Hippocampal formation (tissue), 2 donors: ENCODE data around the gene KCNK4.

Experiments used
- DNase-seq, 2 donors: peaks; one replicate each; lab custom pipeline; 2025; lab: John Stamatoyannopoulos, UW

KCNK4 gene

GRCh38 chr11:64253481-64253880 lies 37.6 kb upstream of the KCNK4 start:
- DNase-seq = peak; percentile 29 to 30

DNA sequence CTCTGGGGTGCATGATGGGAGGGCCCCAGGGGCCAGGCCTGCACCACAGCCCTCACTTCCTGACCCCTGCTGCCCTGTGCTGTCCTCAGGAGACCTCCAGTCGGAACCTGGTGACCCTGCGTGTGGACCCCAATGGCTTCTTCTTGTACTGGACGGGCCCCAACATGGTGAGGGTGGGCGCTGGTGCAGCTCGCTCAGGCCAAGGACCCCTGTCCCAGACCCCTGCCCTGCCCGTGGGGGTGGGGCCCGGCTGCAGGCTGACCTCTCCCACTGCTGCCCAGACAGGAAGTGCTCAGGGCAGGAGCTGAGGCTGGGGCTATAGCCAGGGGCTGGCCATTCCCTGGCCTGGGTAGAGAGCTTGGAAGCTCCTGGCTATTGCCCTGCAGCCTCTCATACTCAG lies 36.8 kb upstream of the KCNK4 start:
- no peak for DNase-seq

- no peak for DNase-seq
These were observed 35.7 kb upstream of the KCNK4 start for GRCh38 chr11:64255135-64256128.

GRCh38 chr11:64256300-64256699 lies 34.8 kb upstream of the KCNK4 start:
- DNase-seq = no peak

- no peak for DNase-seq
These were observed 32.7 kb upstream of the KCNK4 start for GRCh38 chr11:64258356-64258755.

DNA sequence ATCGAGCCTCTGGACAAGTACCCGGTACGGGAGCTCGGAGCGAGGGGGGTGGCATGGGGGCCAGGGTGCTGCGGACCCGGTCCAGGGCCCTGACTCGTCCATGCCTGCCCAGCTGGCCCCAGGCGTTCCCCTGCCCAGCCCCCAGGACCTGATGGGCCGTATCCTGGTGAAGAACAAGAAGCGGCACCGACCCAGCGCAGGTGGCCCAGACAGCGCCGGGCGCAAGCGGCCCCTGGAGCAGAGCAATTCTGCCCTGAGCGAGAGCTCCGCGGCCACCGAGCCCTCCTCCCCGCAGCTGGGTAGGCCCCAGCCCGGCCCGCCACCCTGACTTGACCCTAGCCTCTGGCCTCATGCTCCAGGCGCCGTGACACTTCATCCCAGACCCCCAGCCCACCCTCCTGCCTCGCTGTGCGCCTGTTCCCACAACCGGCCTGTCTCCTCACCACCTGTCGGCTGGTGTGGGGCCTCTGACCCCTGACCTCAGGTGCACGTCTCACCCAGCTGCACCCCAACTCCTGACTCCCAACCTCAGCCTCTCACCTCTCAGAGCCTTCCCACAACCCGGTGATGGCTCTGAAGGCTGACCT lies 32.1 kb upstream of the KCNK4 start:
- no peak for DNase-seq

GRCh38 chr11:64259533-64260067 lies 31.5 kb upstream of the KCNK4 start:
- DNase-seq = no peak

DNA sequence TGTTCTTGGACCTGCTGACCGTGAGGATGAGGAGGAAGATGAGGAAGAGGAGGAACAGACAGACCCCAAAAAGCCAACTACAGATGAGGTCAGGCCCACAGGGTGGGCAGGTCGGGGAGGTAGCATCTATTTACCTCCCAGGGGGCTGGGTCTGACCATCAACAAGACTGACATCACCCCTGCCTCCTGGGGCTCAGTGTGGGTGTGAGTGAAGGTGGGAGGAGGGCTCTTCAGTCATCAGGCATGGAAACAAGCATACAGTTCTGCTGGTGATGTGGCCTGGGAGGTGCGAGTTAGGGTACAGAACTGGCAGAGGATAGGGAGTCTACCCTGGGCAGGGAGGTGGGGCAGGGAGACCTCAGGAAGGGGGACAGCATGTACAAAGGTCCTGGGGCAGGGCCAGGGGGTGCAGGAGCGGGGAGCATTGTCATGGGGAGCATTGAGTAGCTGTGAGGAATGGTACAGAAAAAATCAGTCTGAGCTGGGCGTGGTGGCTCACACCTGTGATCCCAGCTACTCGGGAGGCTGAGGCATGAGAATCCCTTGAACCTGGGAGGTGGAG lies 30.9 kb upstream of the KCNK4 start:
- DNase-seq = no peak

- DNase-seq = no peak
These were observed 29.5 kb upstream of the KCNK4 start for GRCh38 chr11:64261556-64262080.

- DNase-seq = no peak
These were observed 28.7 kb upstream of the KCNK4 start for GRCh38 chr11:64262271-64263002.

- DNase-seq = no peak
These were observed 27.8 kb upstream of the KCNK4 start for GRCh38 chr11:64263021-64263946.

DNA sequence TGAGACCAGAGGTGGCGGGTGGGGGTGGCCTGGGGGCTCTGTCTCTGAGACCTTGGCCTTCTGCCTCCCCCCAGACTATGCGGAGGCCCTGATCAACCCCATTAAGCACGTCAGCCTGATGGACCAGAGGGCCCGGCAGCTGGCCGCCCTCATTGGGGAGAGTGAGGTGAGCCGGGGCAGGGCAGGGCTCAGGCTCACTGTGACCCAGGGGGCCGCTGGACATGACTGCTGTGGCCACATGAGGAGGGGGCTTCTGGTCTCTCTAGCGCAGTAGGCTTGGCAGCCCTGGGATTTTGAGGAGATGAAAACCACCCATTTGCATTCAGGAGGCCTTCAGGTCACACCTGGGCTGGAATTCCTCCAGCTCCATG lies 27.2 kb upstream of the KCNK4 start:
- DNase-seq = no peak

- DNase-seq = no peak
These were observed 26.7 kb upstream of the KCNK4 start for GRCh38 chr11:64264371-64264852.

DNA sequence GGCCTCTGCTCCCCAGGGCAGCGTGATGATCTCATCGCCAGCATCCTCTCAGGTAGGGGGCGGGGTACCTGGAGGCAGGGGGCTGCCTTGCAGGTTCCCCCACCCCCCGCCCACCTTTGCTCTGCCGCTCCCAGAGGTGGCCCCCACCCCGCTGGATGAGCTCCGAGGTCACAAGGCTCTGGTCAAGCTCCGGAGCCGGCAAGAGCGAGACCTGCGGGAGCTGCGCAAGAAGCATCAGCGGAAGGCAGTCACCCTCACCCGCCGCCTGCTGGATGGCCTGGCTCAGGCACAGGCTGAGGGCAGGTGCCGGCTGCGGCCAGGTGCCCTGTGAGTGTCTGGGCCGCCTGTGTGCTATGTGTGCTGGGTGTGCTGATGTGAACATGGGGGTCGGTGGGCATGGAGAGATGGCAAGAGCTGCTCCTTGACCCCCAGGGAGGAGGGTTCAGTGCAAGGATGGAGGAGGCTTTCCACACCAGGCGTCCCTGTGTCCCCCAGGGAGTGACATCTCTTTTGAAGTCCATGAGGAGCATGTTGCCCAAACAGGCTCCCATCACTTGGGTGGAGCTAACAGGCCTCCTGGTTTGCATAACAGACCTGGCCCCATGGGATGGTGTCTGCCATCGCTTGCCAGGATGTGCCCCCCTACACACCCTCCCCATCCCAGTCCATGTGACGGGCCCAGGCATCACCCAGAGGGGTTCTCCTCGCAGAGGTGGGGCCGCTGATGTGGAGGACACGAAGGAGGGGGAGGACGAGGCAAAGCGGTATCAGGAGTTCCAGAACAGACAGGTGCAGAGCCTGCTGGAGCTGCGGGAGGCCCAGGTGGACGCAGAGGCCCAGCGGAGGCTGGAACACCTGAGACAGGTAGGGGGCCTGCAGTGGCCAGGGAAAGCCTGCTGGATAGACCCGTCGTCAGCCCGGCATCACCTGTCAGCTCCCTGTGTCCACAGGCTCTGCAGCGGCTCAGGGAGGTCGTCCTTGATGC lies 25.6 kb upstream of the KCNK4 start:
- no peak for DNase-seq

GRCh38 chr11:64266339-64266738 lies 24.8 kb upstream of the KCNK4 start:
- no peak for DNase-seq

- DNase-seq = no peak
These were observed 23.7 kb upstream of the KCNK4 start for GRCh38 chr11:64267207-64267945.

DNA sequence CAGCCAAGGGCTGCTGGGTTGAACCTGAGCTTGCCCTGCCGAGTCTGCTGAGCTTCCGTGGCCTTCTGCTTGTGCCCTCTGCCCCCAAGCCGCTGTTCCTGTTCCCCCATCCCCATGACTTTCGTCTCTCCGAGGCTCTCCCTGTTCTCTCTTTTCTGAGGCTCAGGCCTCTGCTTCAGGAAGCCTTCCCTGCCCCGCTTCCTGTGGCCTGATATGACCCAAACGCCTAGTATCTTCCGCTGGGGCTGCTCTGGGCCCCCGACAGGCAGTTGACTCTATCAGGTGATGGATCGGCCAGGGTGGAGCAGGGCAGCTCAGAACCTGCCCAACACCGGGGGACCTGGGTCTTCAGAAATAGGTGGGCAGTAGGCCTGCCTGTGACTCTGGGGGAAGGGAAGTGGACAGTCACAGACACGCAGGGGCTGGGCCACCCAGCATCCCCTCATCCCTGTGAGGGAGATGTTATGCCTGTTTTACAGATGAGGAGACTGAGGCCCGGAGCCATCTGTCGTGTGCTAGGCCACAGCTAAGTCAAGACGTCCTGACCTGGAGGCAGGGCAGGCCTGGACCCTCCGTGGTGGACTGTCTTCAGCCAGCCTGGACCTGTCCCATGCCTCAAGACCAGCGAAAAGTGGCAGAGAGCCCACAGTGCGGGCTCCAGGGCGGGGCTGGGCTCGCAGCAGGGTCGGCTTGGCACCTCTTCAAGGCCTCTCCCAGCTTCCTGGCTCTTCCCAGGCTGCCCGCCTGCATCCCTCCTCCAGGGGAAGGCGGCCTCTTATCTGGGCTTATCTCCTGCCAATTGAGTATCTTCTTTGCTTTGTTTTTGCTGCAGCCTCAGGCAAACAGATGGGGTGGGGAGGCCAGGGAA lies 22.8 kb upstream of the KCNK4 start:
- no peak for DNase-seq
